SK-N-SH (cell line): ENCODE results near the gene KRTAP1-3.

Source experiments
- CHD2 ChIP-seq: fragments of 150-350 bp; IDR thresholded peaks from 2 replicates; pipeline ENCODE4 v1.6.1; 2018; ENCODE audit warnings: low read length; ENCODE audit not compliant: partially characterized antibody
- EZH2phosphoT487 ChIP-seq: fragments of 200-600 bp; sonication (generic); IDR thresholded peaks from 2 replicates; pipeline ENCODE4 v1.6.1; 2017; ENCODE audit warnings: low read depth, mixed run types, mild to moderate bottlenecking, antibody characterized with exemption, moderate library complexity, borderline replicate concordance
- FOXJ3 ChIP-seq: sonication (generic); formaldehyde crosslinking; IDR thresholded peaks from 2 replicates; pipeline ENCODE4 v1.5.1; 2020; ENCODE audit warnings: mild to moderate bottlenecking, missing genetic modification reagents
- GABPA ChIP-seq: IDR thresholded peaks from 2 replicates; pipeline ENCODE4 v1.4.0; 2012; ENCODE audit warnings: low read depth, mild to moderate bottlenecking
- MEF2A ChIP-seq: IDR thresholded peaks from 2 replicates; pipeline ENCODE4 v1.4.0; 2012; ENCODE audit warnings: low read depth, borderline replicate concordance
- MXI1 ChIP-seq: IDR thresholded peaks from 2 replicates; pipeline ENCODE4 v1.6.1; 2012; ENCODE audit warnings: mild to moderate bottlenecking, low read depth, low read length, improper control_type of control experiment
- NFIC ChIP-seq: IDR thresholded peaks from 2 replicates; pipeline ENCODE4 v1.4.0; 2012; ENCODE audit warnings: borderline replicate concordance
- POLR2AphosphoS5 ChIP-seq: IDR thresholded peaks from 2 replicates; pipeline ENCODE4 v1.6.1; 2012; ENCODE audit warnings: low read depth, low read length
- RFX5 ChIP-seq: IDR thresholded peaks from 2 replicates; pipeline ENCODE4 v1.6.1; 2012; ENCODE audit warnings: mild to moderate bottlenecking, improper control_type of control experiment, low read length
- SIN3A ChIP-seq: IDR thresholded peaks from 2 replicates; pipeline ENCODE4 v1.6.1; 2012; ENCODE audit warnings: low read depth, mild to moderate bottlenecking, low read length, moderate library complexity, borderline replicate concordance
- TF ChIP-seq, protein P1 (sequence below): IDR thresholded peaks from 2 replicates; pipeline ENCODE4 v1.6.1; 2012; ENCODE audit warnings: mild to moderate bottlenecking, low read depth, low read length, moderate library complexity
- TF ChIP-seq, protein P2 (sequence below): IDR thresholded peaks from 2 replicates; pipeline ENCODE4 v1.4.0; 2012; ENCODE audit warnings: low read depth, borderline replicate concordance
- TF ChIP-seq, protein P3 (sequence below): fragments of 200-600 bp; sonication (generic); IDR thresholded peaks from 2 replicates; pipeline ENCODE4 v1.6.1; 2017; ENCODE audit warnings: antibody characterized with exemption, mild to moderate bottlenecking, moderate library complexity
- TF ChIP-seq, protein P4 (sequence below): IDR thresholded peaks from 2 replicates; pipeline ENCODE4; 2012

DNA sequence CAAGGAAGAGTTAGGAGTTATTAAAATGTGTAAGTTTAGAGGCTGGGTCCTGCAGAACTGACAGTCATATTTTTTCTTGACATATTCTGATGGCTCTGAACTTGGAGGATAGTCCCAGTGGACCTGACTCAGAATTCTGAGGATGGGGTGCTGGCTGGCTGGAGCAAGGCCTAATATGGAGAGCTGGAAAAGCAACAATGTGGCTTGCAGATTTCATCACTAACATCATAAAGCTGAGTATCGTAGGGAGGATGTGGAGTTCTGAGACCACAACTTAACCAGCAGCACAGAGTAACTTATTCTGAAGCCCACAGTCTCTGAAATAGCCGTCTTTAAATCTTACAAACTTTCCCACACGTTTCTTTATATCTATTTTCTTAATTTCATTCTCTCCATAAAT, 10.0 kb downstream of the KRTAP1-3 start:
- TF ChIP-seq NFIC (no peak), FOXJ3 (CRISPR knock-in tag) (no peak), MEF2A (no peak), POLR2AphosphoS5 (no peak), GABPA (no peak), EZH2phosphoT487 (no peak), CHD2 (no peak), RFX5 (no peak), MXI1 (no peak), SIN3A (no peak)
- TF ChIP-seq, protein P1, sequence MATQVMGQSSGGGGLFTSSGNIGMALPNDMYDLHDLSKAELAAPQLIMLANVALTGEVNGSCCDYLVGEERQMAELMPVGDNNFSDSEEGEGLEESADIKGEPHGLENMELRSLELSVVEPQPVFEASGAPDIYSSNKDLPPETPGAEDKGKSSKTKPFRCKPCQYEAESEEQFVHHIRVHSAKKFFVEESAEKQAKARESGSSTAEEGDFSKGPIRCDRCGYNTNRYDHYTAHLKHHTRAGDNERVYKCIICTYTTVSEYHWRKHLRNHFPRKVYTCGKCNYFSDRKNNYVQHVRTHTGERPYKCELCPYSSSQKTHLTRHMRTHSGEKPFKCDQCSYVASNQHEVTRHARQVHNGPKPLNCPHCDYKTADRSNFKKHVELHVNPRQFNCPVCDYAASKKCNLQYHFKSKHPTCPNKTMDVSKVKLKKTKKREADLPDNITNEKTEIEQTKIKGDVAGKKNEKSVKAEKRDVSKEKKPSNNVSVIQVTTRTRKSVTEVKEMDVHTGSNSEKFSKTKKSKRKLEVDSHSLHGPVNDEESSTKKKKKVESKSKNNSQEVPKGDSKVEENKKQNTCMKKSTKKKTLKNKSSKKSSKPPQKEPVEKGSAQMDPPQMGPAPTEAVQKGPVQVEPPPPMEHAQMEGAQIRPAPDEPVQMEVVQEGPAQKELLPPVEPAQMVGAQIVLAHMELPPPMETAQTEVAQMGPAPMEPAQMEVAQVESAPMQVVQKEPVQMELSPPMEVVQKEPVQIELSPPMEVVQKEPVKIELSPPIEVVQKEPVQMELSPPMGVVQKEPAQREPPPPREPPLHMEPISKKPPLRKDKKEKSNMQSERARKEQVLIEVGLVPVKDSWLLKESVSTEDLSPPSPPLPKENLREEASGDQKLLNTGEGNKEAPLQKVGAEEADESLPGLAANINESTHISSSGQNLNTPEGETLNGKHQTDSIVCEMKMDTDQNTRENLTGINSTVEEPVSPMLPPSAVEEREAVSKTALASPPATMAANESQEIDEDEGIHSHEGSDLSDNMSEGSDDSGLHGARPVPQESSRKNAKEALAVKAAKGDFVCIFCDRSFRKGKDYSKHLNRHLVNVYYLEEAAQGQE: no peak
- TF ChIP-seq, protein P2, sequence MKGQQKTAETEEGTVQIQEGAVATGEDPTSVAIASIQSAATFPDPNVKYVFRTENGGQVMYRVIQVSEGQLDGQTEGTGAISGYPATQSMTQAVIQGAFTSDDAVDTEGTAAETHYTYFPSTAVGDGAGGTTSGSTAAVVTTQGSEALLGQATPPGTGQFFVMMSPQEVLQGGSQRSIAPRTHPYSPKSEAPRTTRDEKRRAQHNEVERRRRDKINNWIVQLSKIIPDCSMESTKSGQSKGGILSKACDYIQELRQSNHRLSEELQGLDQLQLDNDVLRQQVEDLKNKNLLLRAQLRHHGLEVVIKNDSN: no peak
- TF ChIP-seq, protein P3, sequence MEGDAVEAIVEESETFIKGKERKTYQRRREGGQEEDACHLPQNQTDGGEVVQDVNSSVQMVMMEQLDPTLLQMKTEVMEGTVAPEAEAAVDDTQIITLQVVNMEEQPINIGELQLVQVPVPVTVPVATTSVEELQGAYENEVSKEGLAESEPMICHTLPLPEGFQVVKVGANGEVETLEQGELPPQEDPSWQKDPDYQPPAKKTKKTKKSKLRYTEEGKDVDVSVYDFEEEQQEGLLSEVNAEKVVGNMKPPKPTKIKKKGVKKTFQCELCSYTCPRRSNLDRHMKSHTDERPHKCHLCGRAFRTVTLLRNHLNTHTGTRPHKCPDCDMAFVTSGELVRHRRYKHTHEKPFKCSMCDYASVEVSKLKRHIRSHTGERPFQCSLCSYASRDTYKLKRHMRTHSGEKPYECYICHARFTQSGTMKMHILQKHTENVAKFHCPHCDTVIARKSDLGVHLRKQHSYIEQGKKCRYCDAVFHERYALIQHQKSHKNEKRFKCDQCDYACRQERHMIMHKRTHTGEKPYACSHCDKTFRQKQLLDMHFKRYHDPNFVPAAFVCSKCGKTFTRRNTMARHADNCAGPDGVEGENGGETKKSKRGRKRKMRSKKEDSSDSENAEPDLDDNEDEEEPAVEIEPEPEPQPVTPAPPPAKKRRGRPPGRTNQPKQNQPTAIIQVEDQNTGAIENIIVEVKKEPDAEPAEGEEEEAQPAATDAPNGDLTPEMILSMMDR: no peak
- TF ChIP-seq, protein P4, sequence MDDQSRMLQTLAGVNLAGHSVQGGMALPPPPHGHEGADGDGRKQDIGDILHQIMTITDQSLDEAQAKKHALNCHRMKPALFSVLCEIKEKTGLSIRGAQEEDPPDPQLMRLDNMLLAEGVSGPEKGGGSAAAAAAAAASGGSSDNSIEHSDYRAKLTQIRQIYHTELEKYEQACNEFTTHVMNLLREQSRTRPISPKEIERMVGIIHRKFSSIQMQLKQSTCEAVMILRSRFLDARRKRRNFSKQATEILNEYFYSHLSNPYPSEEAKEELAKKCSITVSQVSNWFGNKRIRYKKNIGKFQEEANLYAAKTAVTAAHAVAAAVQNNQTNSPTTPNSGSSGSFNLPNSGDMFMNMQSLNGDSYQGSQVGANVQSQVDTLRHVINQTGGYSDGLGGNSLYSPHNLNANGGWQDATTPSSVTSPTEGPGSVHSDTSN: no peak
